LoVo (cell line): Measurements from ENCODE around the gene ASTN1.

Experiments
- DNase-seq: peaks from one replicate; pipeline ENCODE4 v3.0.0-alpha.2; 2016; ENCODE audit warnings: low spot score

Gene ASTN1

DNA sequence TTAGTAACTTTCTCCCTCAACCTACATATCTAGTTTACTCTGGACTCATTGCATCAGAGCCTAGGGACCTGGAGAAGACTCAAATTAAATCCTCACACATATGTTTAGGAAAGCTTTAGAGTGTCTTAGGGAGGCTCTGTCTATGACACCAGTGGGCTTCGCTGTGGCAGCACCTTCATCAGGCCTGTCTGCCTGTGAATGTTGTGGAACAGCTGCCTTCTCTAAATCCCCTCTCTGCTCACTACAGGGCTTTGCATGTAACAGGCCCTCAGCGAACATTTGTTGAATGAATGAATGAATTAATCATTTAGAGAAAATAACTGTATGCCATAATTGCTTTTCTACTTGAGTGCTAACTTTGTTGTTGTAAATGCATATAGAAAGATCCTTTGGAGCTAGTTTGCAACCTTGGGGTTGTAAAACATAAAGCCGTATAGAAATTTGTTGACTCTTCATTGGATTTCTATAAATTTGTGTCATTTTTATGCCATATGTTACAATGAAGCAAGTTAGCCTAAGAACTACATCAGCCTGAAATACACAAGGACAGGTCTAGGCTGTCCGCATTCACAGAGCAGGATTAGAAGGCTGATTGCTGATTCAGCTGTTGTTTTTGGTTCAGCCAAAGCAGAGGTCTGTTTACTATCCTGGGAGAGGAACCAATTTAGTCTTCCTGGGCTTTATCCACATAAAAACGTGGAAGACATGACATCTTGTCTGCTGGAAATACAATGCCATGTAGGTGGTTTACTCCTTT lies 238.0 kb downstream of the ASTN1 start:
- DNase-seq: no peak

DNA sequence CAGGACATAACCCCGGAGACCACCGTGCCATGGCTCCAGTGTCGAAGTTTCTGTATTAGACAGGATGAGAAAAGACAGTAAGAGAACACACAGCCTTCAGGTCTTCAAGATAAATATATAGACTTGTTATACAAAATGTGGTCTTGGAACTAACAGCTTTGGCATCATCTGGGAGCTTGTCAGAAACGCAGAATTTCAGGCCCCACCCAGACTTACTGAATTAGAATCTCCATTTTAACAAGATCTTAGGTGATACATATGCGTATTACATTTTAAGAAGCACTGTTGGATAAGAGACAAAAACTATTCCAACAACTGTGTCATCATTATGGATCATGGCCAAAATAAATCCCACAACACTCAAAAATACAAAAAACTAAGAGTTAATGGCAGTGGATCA lies 239.3 kb downstream of the ASTN1 start:
- no peak for DNase-seq

GRCh38 chr1:176923283-176923682 lies 241.2 kb downstream of the ASTN1 start:
- DNase-seq: no peak

DNA sequence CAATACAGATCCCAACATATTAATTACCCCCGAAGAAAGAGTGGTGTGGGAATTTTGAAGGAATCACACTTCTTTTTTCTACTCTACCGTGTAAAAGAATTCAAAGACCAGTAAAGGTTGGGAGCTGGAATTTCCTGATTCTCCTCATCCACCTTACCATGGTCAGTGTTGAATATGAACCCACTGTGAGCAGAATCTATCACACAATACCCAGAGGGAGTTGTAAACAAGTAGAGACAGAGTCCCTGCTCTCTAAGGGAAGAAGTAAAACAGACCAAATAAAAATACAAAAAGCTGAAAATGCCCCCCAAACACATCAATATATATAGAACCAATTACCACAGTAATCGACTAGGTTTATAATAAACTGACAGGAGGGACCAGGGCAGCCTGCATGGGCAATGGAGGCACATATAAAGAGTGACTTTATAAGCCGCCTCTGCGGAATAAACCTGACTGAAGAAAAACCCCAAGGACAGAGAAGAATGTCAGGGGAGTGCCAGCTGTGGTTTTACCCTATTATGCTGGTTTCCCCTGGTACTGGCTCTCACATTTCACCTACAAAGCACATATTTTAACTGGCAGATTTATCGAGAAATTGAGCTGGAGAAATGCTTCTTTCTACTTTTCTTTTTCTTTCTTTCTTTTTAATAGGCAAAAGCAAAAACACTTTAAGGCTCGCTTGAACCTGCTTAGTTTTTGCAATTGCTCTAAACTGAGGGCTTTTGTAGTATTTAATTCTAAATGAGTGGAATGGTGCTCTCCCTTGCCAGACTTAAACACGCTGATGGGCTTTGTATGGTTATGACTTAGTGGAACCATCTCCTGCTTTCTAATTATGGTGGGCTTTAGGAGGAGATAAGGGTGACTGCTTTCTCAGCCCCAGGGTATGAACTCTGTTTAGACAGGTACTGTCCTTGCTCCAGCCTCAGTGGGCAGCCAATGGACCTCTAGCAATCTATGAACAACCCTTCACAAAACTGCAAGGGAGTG lies 244.8 kb downstream of the ASTN1 start:
- no peak for DNase-seq

DNA sequence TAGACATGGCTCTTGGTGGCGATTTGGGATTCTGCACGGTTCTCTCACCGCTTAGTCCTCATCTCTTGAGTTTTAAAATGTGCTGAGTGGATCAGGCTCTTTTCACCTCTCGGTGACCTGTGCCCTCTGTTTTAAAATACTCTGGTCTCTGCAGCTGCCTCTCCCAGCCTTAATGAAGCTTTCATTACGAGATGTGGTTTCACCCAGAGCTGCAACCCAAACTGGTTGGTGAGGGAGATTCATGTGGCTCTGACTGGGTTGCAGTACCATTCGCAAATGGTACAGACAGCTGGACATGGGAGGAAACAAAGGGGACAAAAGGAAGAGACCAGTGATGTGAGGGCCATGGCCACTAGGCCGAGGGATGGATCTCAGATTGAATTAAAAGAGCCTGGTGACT lies 258.9 kb downstream of the ASTN1 start:
- DNase-seq: no peak

DNA sequence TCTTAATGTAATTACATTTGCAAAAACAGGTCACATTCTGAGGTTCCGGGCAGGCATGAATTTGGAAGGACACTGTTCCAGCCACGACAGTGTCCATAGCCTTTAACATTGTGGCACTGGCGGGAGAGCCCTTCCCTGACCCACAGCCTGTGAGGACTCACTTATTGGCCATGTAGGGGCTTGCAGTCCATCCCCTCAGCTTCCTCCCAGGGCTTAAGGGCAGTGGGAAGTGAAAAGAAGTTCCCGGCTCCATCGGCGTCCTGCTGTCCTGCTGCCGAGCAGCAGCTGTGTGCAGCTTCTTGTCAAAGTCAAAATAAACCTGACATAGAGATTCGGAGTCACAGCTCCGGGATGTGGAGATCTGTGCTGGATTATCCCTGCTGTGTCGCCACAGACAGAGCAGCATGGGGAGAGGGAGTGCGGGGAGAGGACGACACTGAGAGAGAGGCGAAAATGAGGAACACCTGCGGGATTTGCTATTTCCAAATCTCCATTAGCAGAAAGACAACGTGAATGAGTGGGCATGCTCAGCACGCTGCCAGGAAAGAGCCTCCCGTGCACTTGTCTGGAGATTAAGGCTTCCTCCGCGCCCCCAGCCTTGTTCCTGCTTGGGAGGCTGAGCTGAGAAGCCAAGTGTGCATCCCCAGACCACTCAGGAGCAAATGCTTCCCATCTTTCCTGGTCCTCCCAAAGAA lies 260.3 kb downstream of the ASTN1 start:
- DNase-seq: no peak

- no peak for DNase-seq
These were observed 261.0 kb downstream of the ASTN1 start for GRCh38 chr1:176903474-176903873.

- DNase-seq: no peak
These were observed 265.2 kb downstream of the ASTN1 start for GRCh38 chr1:176899321-176899720.

- DNase-seq: peak; percentile 65
These were observed 266.9 kb downstream of the ASTN1 start for GRCh38 chr1:176897350-176898236.

DNA sequence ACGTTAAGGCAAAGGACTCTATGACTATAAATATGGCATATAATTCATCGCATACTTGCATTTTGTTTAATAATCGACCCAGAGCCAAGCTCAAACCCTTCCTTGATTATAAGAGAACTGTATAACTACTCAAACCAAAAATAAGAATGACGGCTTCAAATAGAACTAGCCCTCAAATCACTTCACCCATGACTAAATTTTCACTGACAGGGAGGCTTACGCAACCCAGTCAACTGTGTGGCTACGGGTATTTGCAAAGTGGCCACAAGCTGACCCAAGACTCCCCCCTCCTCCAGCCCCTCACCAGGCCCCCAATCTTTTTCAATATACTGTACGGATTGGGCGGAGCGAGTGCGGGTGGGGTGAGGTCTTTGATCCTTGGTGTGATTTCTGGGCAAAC lies 268.3 kb downstream of the ASTN1 start:
- no peak for DNase-seq

GRCh38 chr1:176894450-176894849 lies 270.1 kb downstream of the ASTN1 start:
- DNase-seq: no peak

GRCh38 chr1:176893625-176894352 lies 270.7 kb downstream of the ASTN1 start:
- DNase-seq: no peak

- no peak for DNase-seq
These were observed 276.0 kb downstream of the ASTN1 start for GRCh38 chr1:176888471-176889032.

DNA sequence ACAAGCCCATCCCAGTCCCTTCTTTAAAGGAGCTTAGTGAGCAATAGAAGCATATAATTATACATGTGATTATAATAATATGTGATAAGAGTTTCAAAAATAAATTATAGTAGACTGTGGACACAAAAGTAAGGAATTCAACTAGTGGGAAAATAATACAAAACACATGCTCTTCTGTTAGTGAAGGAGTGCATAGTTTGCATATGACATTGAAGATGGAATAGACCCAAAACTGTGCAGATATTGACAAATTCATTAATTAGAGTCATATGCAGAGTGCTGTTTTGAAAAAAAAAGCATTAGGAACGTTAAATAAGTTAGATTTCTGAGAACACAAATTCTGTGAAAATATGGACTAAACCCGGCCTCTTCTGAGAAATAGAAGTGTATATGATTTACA lies 278.8 kb downstream of the ASTN1 start:
- no peak for DNase-seq

DNA sequence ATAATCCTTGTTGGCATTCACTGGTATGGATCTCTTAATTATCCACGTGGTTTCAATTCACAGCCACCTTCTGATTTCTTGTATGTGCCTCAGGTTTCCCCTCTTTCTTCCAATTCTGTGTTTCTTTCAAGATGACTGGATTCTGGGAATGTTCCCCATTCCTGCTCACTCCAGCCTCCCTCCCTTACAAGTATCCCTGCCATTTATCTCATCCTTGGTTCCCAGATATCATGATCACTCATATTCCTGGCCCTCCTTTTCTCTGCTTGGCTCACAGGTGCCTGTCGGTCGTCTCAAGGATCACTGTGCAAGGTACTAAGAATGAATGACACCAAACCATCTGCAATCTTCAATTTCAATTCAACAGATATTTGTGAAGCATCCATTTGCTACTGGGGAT lies 279.2 kb downstream of the ASTN1 start:
- DNase-seq: no peak

GRCh38 chr1:176884911-176885310 lies 279.6 kb downstream of the ASTN1 start:
- DNase-seq: no peak

DNA sequence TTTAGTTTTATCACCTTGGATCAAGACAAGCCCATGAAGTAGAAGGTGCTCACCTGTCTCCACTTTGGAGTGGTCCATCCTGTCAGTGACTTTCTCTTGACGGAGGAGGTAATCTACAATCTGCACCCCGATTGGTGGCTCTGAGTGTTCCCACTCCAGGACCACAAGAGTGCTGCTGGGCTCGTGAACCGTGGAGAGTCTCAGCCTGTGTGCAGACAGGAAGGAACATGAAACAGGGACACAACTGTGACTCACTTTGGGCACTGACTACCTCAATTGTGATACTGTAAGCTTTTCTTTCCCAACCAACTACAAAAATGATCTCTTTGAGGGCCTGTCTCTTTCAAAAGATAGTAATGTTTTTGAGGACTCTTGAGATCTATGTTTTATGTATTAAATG lies 280.2 kb downstream of the ASTN1 start:
- no peak for DNase-seq

DNA sequence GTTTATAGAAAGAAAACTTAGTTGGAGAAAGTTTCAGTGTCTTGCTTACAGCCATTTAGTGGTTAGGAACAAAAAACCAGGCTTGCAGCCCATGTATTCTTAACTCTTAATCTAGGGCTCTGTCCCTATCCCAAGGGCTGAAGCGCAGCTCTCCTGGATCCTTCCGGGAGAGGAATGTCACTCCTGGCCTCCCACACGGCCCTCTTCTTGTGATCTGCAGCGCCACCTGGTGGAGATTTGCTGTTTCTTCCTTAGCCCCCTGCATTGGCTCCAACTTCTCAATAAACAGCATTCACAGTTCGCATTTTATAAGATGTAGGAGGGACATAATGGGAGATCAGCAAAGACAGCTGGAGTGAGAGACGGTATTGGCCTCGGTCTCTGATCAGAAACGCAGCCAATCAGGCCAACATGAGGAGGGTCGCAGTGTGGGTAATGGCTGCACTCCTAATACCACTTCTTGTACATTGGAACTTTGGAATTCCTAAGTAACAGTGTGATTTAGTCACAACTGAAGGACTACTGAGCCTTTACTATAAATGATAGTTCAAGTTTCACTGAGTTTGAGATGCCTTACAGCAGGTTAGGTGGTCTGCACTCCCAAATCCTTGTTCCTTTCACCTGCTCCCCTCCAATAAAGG lies 283.4 kb downstream of the ASTN1 start:
- DNase-seq: peak; percentile 58

- no peak for DNase-seq
These were observed 284.5 kb downstream of the ASTN1 start for GRCh38 chr1:176879784-176880620.
